H9 (cell line): ENCODE results near the gene MRPL40. TPM values are rescaled to one million over a fixed set of nuclear protein-coding genes. Genes with fewer than 3 reads are reported as not detected.
A peak's percentile ranks its signal among the peaks of the same experiment; 100 is the strongest.

ENCODE experiments used
- DNase-seq: peaks from one replicate; pipeline ENCODE4 v3.0.0-alpha.2; 2017
- H2AFZ ChIP-seq: one replicate; pipeline ENCODE4 v1.6.1; 2013; ENCODE audit warnings: mild to moderate bottlenecking, low read length, control low read depth, moderate library complexity
- H2AK5ac ChIP-seq: 2 replicates; pipeline ENCODE4 v1.6.1; 2013; ENCODE audit warnings: low read length, control low read depth, mixed read lengths; ENCODE audit not compliant: insufficient read length
- H2BK120ac ChIP-seq: one replicate; pipeline ENCODE4 v1.6.1; 2013; ENCODE audit warnings: low read depth, mild to moderate bottlenecking, low read length, control low read depth, inconsistent platforms; ENCODE audit not compliant: poor library complexity, severe bottlenecking
- H2BK12ac ChIP-seq: 2 replicates; pipeline ENCODE4 v1.6.1; 2013; ENCODE audit warnings: low read length, control low read depth, mixed read lengths, low read depth; ENCODE audit not compliant: insufficient read length
- H2BK15ac ChIP-seq: 2 replicates; pipeline ENCODE4 v1.6.1; 2013; ENCODE audit warnings: low read depth, low read length, control low read depth
- H2BK20ac ChIP-seq: one replicate; pipeline ENCODE4 v1.6.1; 2013; ENCODE audit warnings: low read depth, mild to moderate bottlenecking, low read length, control low read depth, inconsistent platforms; ENCODE audit not compliant: poor library complexity, severe bottlenecking
- H2BK5ac ChIP-seq: 2 replicates; pipeline ENCODE4 v1.6.1; 2013; ENCODE audit warnings: low read length, control low read depth, mixed read lengths; ENCODE audit not compliant: insufficient read length
- H3K14ac ChIP-seq: 2 replicates; pipeline ENCODE4 v1.6.1; 2013; ENCODE audit warnings: low read length, control low read depth; ENCODE audit not compliant: insufficient read depth
- H3K18ac ChIP-seq: 2 replicates; pipeline ENCODE4 v1.6.1; 2013; ENCODE audit warnings: low read depth, mild to moderate bottlenecking, mixed read lengths, low read length, control low read depth; ENCODE audit not compliant: insufficient read length
- H3K23ac ChIP-seq: 2 replicates; pipeline ENCODE4 v1.6.1; 2013; ENCODE audit warnings: low read length, control low read depth, mixed read lengths, low read depth; ENCODE audit not compliant: insufficient read length
- H3K23me2 ChIP-seq: 2 replicates; pipeline ENCODE4 v1.6.1; 2013; ENCODE audit warnings: low read depth, mild to moderate bottlenecking, mixed read lengths, low read length, control low read depth; ENCODE audit not compliant: insufficient read length, poor library complexity, severe bottlenecking
- H3K27ac ChIP-seq: 2 replicates; pipeline ENCODE4 v1.5.1; 2013; ENCODE audit warnings: low read length, control low read depth, mixed read lengths, low read depth; ENCODE audit not compliant: insufficient read length
- H3K27me3 ChIP-seq: 2 replicates; pipeline ENCODE4 v1.6.1; 2013; ENCODE audit warnings: low read length, control low read depth, inconsistent platforms; ENCODE audit not compliant: insufficient read depth
- H3K4ac ChIP-seq: 2 replicates; pipeline ENCODE4 v1.6.1; 2013; ENCODE audit warnings: low read depth, mild to moderate bottlenecking, control low read depth, inconsistent platforms, low read length, moderate library complexity
- H3K4me1 ChIP-seq: 2 replicates; pipeline ENCODE4 v1.6.1; 2013; ENCODE audit warnings: low read length, control low read depth, inconsistent platforms; ENCODE audit not compliant: insufficient read depth
- H3K4me2 ChIP-seq: 2 replicates; pipeline ENCODE4 v1.6.1; 2013; ENCODE audit warnings: low read length, control low read depth, mixed read lengths; ENCODE audit not compliant: insufficient read length, insufficient read depth
- H3K56ac ChIP-seq: 2 replicates; pipeline ENCODE4 v1.6.1; 2013; ENCODE audit warnings: low read depth, mild to moderate bottlenecking, mixed read lengths, low read length, control low read depth; ENCODE audit not compliant: insufficient read length
- H3K79me1 ChIP-seq: 2 replicates; pipeline ENCODE4 v1.6.1; 2013; ENCODE audit warnings: low read depth, mild to moderate bottlenecking, moderate library complexity, low read length, control low read depth, inconsistent platforms; ENCODE audit not compliant: insufficient read depth, poor library complexity, severe bottlenecking
- H3K79me2 ChIP-seq: 2 replicates; pipeline ENCODE4 v1.6.1; 2013; ENCODE audit warnings: low read length, control low read depth, inconsistent platforms; ENCODE audit not compliant: insufficient read depth
- H3K9ac ChIP-seq: 2 replicates; pipeline ENCODE4 v1.6.1; 2013; ENCODE audit warnings: low read length, control low read depth, mixed read lengths; ENCODE audit not compliant: insufficient read length; ENCODE audit errors: extremely low read depth
- H3K9me3 ChIP-seq: one replicate; pipeline ENCODE4 v1.6.1; 2013; ENCODE audit warnings: low read depth, low read length, inconsistent platforms; ENCODE audit not compliant: control insufficient read depth
- H3T11ph ChIP-seq: one replicate; pipeline ENCODE4 v1.6.1; 2013; ENCODE audit warnings: mild to moderate bottlenecking, low read length, control low read depth, inconsistent platforms
- H4K20me1 ChIP-seq: one replicate; pipeline ENCODE4 v1.6.1; 2013; ENCODE audit not compliant: control insufficient read depth, insufficient read length, insufficient read depth
- H4K5ac ChIP-seq: 2 replicates; pipeline ENCODE4 v1.6.1; 2013; ENCODE audit warnings: low read depth, mild to moderate bottlenecking, mixed read lengths, low read length, control low read depth; ENCODE audit not compliant: insufficient read length
- H4K8ac ChIP-seq: replicated peaks from 2 replicates; pipeline ENCODE4 v1.6.1; 2013; ENCODE audit warnings: low read length, control low read depth, mixed read lengths, low read depth; ENCODE audit not compliant: insufficient read length
- H4K91ac ChIP-seq: 2 replicates; pipeline ENCODE4 v1.6.1; 2013; ENCODE audit warnings: low read depth, mild to moderate bottlenecking, moderate library complexity, mixed read lengths, low read length, control low read depth; ENCODE audit not compliant: insufficient read length
- H3K27ac Mint-ChIP-seq, 3 experiments: 2 replicates in 2 of 3; 3 replicates in 1 of 3; pipeline ENCODE4 v1.8.0; 2020 to 2021; ENCODE audit warnings: mixed read lengths in 3 of 3, mild to moderate bottlenecking in 1 of 3, moderate library complexity in 1 of 3
- H3K27me3 Mint-ChIP-seq: 2 replicates; pipeline ENCODE4 v1.8.0; 2021; ENCODE audit warnings: low read depth, mild to moderate bottlenecking, moderate library complexity, mixed read lengths
- H3K36me3 Mint-ChIP-seq, 3 experiments: 2 replicates in 2 of 3; 3 replicates in 1 of 3; pipeline ENCODE4 v1.8.0; 2020 to 2021; ENCODE audit warnings: low read depth in 3 of 3, mixed read lengths in 3 of 3; ENCODE audit not compliant: insufficient read depth in 1 of 3
- H3K4me1 Mint-ChIP-seq, 2 experiments: 2 replicates each; pipeline ENCODE4 v1.8.0; 2020; ENCODE audit warnings: mixed read lengths in 2 of 2
- H3K4me3 Mint-ChIP-seq, 2 experiments: 2 replicates in 1 of 2; 3 replicates in 1 of 2; pipeline ENCODE4 v1.8.0; 2020 to 2021; ENCODE audit warnings: mild to moderate bottlenecking in 2 of 2, mixed read lengths in 2 of 2, moderate library complexity in 1 of 2
- H3K9me3 Mint-ChIP-seq, 2 experiments: 2 replicates in 1 of 2; 3 replicates in 1 of 2; pipeline ENCODE4 v1.8.0; 2020; ENCODE audit warnings: mild to moderate bottlenecking in 2 of 2, mixed read lengths in 2 of 2, moderate library complexity in 1 of 2
- CTCF ChIP-seq: fragments of 200-600 bp; sonication (generic); conservative IDR thresholded peaks from 3 replicates; pipeline ENCODE4 v1.8.0; 2021; ENCODE audit warnings: antibody characterized with exemption, mild to moderate bottlenecking
- WGBS: extraction: QIAGEN DNeasy Blood & Tissue Kit; methylation state at CpG from one replicate; pipeline ENCODE4 v1.1.7; 2013; ENCODE audit warnings: missing lambda C conversion rate, low lambda C conversion rate, mixed read lengths; ENCODE audit not compliant: insufficient read length; ENCODE audit errors: extremely low coverage; 5-methylcytosine and 5-hydroxymethylcytosine counted together
- total RNA-seq: library from RNA; stranded (reverse); gene quantifications from 2 replicates; pipeline ENCODE4 v1.2.1, GENCODE V29; 2021

The MRPL40 gene
- total RNA-seq, 1 experiment from 2014 or later: 15.2 TPM

DNA sequence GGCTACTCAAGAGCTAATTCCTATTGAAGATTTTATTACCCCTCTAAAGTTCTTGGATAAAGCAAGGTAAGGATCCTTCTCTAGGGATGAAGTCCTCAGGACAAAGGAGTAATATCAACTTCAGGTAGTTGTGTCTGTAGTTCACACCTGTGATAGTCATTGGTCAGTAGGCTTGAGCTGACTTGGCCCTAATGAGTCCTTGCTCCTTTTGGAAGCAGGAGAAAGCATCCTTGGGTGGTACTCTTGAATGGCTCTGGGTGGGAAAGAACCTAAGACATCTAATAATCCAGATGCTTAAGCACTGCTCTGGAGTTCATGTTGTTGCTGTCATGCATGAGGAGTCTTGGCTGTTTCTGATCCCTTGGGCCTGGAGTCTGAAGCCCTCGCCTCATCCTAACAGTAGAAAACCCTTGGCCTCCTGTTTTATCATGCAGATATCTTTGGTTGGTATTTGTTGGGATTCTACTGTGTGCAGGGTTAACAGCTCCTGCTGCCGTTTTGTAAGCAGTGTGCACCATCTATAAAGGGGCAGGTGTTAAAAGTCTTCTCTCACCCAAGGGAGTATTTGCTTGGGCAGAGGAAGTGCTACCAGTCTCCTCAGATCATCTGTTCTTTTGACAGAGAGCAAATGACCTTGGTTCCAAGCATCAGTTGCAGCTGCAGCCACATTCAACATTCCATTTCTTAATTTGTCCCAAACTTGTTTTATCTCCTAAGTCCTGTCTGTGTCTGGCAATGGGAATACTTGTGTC lies 2.7 kb downstream of the MRPL40 start:
- no peak overlapping the region for H3K4me3 Mint-ChIP-seq
- WGBS: no CpG with 5 or more reads among the region's 2 CpGs

More for the DNA sequence above, 2.7 kb downstream of the MRPL40 start:
- no peak overlapping the region for H3K27ac ChIP-seq
- no peaks in the 10 kb centered on the region for H3K27me3 Mint-ChIP-seq
- no peaks in the 10 kb centered on the region for H3K79me1 ChIP-seq
- no peak overlapping the region for H3K56ac ChIP-seq
- H3K4ac ChIP-seq: no peak overlapping the region
- no peak for DNase-seq
- H3K79me2 ChIP-seq: peaks cover 9% of the 10 kb centered on the region; the same call in 1 of the 2 replicates
- peaks cover 4% of the 10 kb centered on the region; the same call in 1 of the 2 replicates for H3K4me1 ChIP-seq
- H2BK12ac ChIP-seq: no peak overlapping the region
- H3K14ac ChIP-seq: no peak overlapping the region
- no peaks in the 10 kb centered on the region for H3K9me3 ChIP-seq
- peaks cover 2 to 13% (median 9%) of the 10 kb centered on the region in 3 experiments; a peak in 6 of 7 replicates for H3K36me3 Mint-ChIP-seq
- H3K9ac ChIP-seq: no peak overlapping the region
- H2BK15ac ChIP-seq: no peak overlapping the region
- H3T11ph ChIP-seq: no peak overlapping the region
- no peak for TF ChIP-seq CTCF
- no peak overlapping the region for H2BK20ac ChIP-seq
- H2BK120ac ChIP-seq: no peak overlapping the region
- no peak overlapping the region for H2AFZ ChIP-seq
- no peak overlapping the region for H4K5ac ChIP-seq
- H3K27ac Mint-ChIP-seq: peak overlapping the region in 1 of 3 experiments; percentile 35; a peak in 1 of 7 replicates
- peaks cover 7% of the 10 kb centered on the region for H3K23me2 ChIP-seq
- no peak overlapping the region for H4K8ac ChIP-seq
- no peak overlapping the region for H3K4me2 ChIP-seq
- no peak overlapping the region for H4K91ac ChIP-seq
- no peaks in the 10 kb centered on the region for H3K27me3 ChIP-seq
- H3K4me1 Mint-ChIP-seq: peaks cover 11 to 14% of the 10 kb centered on the region in 2 experiments
- H3K9me3 Mint-ChIP-seq: no peaks in the 10 kb centered on the region
- no peak overlapping the region for H3K23ac ChIP-seq
- no peak overlapping the region for H3K18ac ChIP-seq
- no peak overlapping the region for H2BK5ac ChIP-seq
- H2AK5ac ChIP-seq: no peak overlapping the region
- no peaks in the 10 kb centered on the region for H4K20me1 ChIP-seq
